Loucy (cell line): ENCODE results near the gene UNK.
"Not testable (repeated sequence)": the region's sequence is repeated elsewhere in the genome, so short reads cannot be mapped to it uniquely, and the experiment has no call there.

Experiments
- H2AFZ ChIP-seq: fragments of 200-600 bp; sonication (generic); 2 replicates; pipeline ENCODE4 v1.6.0; 2016; ENCODE audit warnings: antibody characterized with exemption, mild to moderate bottlenecking, low read length, moderate library complexity
- H3F3A ChIP-seq: fragments of 200-600 bp; 2 replicates; pipeline ENCODE4 v1.6.0; 2016; ENCODE audit warnings: antibody characterized with exemption, low read depth, mild to moderate bottlenecking
- H3K27me3 ChIP-seq: fragments of 200-600 bp; sonication (generic); 2 replicates; pipeline ENCODE4 v1.6.1; 2014; ENCODE audit warnings: low read length, mild to moderate bottlenecking; ENCODE audit not compliant: insufficient read depth, poor library complexity, severe bottlenecking
- H3K36me3 ChIP-seq: fragments of 200-600 bp; sonication (generic); 2 replicates; pipeline ENCODE4 v1.6.1; 2016; ENCODE audit warnings: low read length; ENCODE audit not compliant: insufficient read depth
- H3K4me1 ChIP-seq: fragments of 200-600 bp; sonication (generic); 2 replicates; pipeline ENCODE4 v1.5.1; 2014; ENCODE audit warnings: low read length, mild to moderate bottlenecking; ENCODE audit not compliant: insufficient read depth, poor library complexity, severe bottlenecking
- H3K4me2 ChIP-seq: fragments of 200-600 bp; sonication (generic); 2 replicates; pipeline ENCODE4 v1.6.0; 2014; ENCODE audit warnings: antibody characterized with exemption, low read length, low read depth, mild to moderate bottlenecking; ENCODE audit not compliant: poor library complexity, severe bottlenecking
- H3K4me3 ChIP-seq: fragments of 200-600 bp; sonication (generic); 2 replicates; pipeline ENCODE4 v1.5.1; 2014; ENCODE audit warnings: low read length, mild to moderate bottlenecking, mixed read lengths; ENCODE audit not compliant: poor library complexity, severe bottlenecking
- H3K79me2 ChIP-seq: fragments of 200-600 bp; sonication (generic); 2 replicates; pipeline ENCODE4 v1.6.1; 2014; ENCODE audit warnings: low read length; ENCODE audit not compliant: insufficient read depth
- H3K9ac ChIP-seq: fragments of 200-600 bp; sonication (generic); 2 replicates; pipeline ENCODE4 v1.6.0; 2014; ENCODE audit warnings: mild to moderate bottlenecking, low read depth, low read length, moderate library complexity; ENCODE audit not compliant: poor library complexity, severe bottlenecking
- H3K9me2 ChIP-seq: fragments of 200-600 bp; sonication (generic); replicated peaks from 2 replicates; pipeline ENCODE4 v1.6.1; 2016; ENCODE audit warnings: low read depth, low read length, mixed read lengths
- H3K9me3 ChIP-seq: fragments of 200-600 bp; sonication (generic); 2 replicates; pipeline ENCODE4 v1.6.1; 2014; ENCODE audit warnings: mild to moderate bottlenecking, antibody characterized with exemption, low read length, low read depth; ENCODE audit not compliant: insufficient read depth
- H4K20me1 ChIP-seq: fragments of 200-600 bp; sonication (generic); 2 replicates; pipeline ENCODE4 v1.6.0; 2014; ENCODE audit warnings: antibody characterized with exemption, low read length, mild to moderate bottlenecking; ENCODE audit not compliant: insufficient read depth, poor library complexity, severe bottlenecking
- EZH2phosphoT487 ChIP-seq: fragments of 200-600 bp; IDR thresholded peaks from 2 replicates; pipeline ENCODE4 v1.6.1; 2018; ENCODE audit warnings: antibody characterized with exemption, mild to moderate bottlenecking, moderate library complexity, borderline replicate concordance
- TF ChIP-seq, protein P1 (sequence below): fragments of 200-600 bp; sonication (generic); conservative IDR thresholded peaks from 2 replicates; pipeline ENCODE4 v1.5.1; 2014; ENCODE audit warnings: mild to moderate bottlenecking, antibody characterized with exemption, low read length

The UNK gene

GRCh38 chr17:75809631-75810111 is 25.1 kb downstream of the UNK start:
- H3K36me3 ChIP-seq, result peaks cover 55% of the 10 kb centered on the region; the same call in 1 of the 2 replicates

DNA sequence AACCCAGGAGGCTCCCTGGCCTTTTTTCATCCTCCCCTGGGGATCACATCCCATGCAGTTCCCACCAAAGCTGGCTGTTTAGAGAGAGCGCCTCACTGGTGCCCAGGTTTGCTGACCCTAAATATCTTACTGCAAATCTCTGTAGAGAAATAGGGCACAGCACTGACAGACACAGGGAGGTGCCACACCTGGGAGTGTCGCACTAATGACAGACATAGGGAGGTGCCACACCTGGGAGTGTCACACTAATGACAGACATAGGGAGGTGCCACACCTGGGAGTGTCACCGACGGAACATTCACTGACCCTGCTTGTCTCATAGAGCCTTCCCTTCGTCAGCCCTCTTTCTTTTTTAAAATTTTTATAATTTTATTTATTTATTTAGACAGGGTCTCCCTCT is 25.6 kb downstream of the UNK start:
- peaks cover 61% of the 10 kb centered on the region; the same call in 1 of the 2 replicates for H3K36me3 ChIP-seq
- H3K27me3 ChIP-seq, result no peaks in the 10 kb centered on the region
- H3K4me2 ChIP-seq, result no peak overlapping the region
- H3K9me3 ChIP-seq, result no peaks in the 10 kb centered on the region
- H3K79me2 ChIP-seq, result peaks cover 24% of the 10 kb centered on the region; the same call in 1 of the 2 replicates
- no peak overlapping the region for H3K9ac ChIP-seq
- no peaks in the 10 kb centered on the region for H3F3A ChIP-seq
- no peak overlapping the region for H3K4me3 ChIP-seq
- H3K4me1 ChIP-seq, result no peaks in the 10 kb centered on the region
- H4K20me1 ChIP-seq, result peaks cover 8% of the 10 kb centered on the region
- H3K9me2 ChIP-seq, result no peaks in the 10 kb centered on the region
- TF ChIP-seq, protein P1, sequence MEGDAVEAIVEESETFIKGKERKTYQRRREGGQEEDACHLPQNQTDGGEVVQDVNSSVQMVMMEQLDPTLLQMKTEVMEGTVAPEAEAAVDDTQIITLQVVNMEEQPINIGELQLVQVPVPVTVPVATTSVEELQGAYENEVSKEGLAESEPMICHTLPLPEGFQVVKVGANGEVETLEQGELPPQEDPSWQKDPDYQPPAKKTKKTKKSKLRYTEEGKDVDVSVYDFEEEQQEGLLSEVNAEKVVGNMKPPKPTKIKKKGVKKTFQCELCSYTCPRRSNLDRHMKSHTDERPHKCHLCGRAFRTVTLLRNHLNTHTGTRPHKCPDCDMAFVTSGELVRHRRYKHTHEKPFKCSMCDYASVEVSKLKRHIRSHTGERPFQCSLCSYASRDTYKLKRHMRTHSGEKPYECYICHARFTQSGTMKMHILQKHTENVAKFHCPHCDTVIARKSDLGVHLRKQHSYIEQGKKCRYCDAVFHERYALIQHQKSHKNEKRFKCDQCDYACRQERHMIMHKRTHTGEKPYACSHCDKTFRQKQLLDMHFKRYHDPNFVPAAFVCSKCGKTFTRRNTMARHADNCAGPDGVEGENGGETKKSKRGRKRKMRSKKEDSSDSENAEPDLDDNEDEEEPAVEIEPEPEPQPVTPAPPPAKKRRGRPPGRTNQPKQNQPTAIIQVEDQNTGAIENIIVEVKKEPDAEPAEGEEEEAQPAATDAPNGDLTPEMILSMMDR, result no peak
- TF ChIP-seq EZH2phosphoT487, result no peak
- H2AFZ ChIP-seq, result no peak overlapping the region

More at GRCh38 chr17:75809631-75810111, 25.1 kb downstream of the UNK start:
- H3K27me3 ChIP-seq, result no peaks in the 10 kb centered on the region
- no peaks in the 10 kb centered on the region for H3K9me3 ChIP-seq
- H3K9me2 ChIP-seq, result no peaks in the 10 kb centered on the region
- TF ChIP-seq EZH2phosphoT487, result no peak
- TF ChIP-seq, protein P1, result no peak
- peaks cover 8% of the 10 kb centered on the region for H4K20me1 ChIP-seq
- H3K9ac ChIP-seq, result no peak overlapping the region
- peaks cover 27% of the 10 kb centered on the region; the same call in 1 of the 2 replicates for H3K79me2 ChIP-seq
- H3K4me1 ChIP-seq, result no peaks in the 10 kb centered on the region
- no peak overlapping the region for H2AFZ ChIP-seq
- no peak overlapping the region for H3K4me3 ChIP-seq
- H3K4me2 ChIP-seq, result no peak overlapping the region
- no peaks in the 10 kb centered on the region for H3F3A ChIP-seq

DNA sequence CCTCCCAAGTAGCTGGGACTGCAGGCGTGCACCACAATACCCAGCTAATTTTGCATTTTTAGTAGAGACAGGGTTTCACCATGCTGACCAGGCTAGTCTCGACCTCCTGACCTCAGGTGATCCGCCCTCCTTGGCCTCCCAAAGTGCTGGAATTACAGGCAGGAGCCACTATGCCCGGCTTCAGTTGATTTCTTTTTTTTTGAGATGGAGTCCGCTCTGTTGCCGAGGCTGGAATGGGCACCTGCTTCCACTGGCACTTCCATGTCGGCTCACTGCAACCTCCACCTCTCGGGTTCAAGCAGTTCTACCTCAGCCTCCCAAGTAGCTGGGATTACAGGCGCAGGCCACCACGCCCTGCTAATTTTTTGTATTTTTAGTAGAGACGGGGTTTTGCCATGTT is 26.1 kb downstream of the UNK start:
- not testable (repeated sequence) for H3F3A ChIP-seq, H3K4me2 ChIP-seq, H3K4me1 ChIP-seq, H3K9ac ChIP-seq, H4K20me1 ChIP-seq, H2AFZ ChIP-seq, H3K9me2 ChIP-seq, H3K4me3 ChIP-seq, H3K27me3 ChIP-seq, H3K9me3 ChIP-seq
- Histone ChIP-seq H3K79me2 (peaks cover 18% of the 10 kb centered on the region; the same call in 1 of the 2 replicates), H3K36me3 (peaks cover 64% of the 10 kb centered on the region; the same call in 1 of the 2 replicates)

GRCh38 chr17:75811174-75811573 is 26.6 kb downstream of the UNK start:
- Histone ChIP-seq H3K4me1 (no peaks in the 10 kb centered on the region), H4K20me1 (peaks cover 3% of the 10 kb centered on the region), H2AFZ (no peak overlapping the region), H3K27me3 (no peaks in the 10 kb centered on the region), H3K36me3 (peaks cover 67% of the 10 kb centered on the region; the same call in 1 of the 2 replicates), H3K9ac (no peak overlapping the region), H3K9me3 (no peaks in the 10 kb centered on the region), H3K9me2 (no peaks in the 10 kb centered on the region), H3F3A (no peaks in the 10 kb centered on the region), H3K4me2 (no peak overlapping the region), H3K79me2 (peaks cover 14% of the 10 kb centered on the region; the same call in 1 of the 2 replicates), H3K4me3 (no peak overlapping the region)
- TF ChIP-seq EZH2phosphoT487, result no peak
- TF ChIP-seq, protein P1, result no peak
